NOMO-1 treated with dmso at 0.1 percent for 144 hours (cell line): ENCODE measurements around the gene GAS7.

Source experiments
- DNase-seq: peaks from one replicate; lab custom pipeline; 2025; ENCODE audit not compliant: unreplicated experiment; lab: John Stamatoyannopoulos, UW

GAS7 gene

GRCh38 chr17:9956474-9957131 is 241.8 kb downstream of the GAS7 start:
- DNase-seq: no peak

GRCh38 chr17:9953492-9953891 is 244.9 kb downstream of the GAS7 start:
- no peak for DNase-seq

DNA sequence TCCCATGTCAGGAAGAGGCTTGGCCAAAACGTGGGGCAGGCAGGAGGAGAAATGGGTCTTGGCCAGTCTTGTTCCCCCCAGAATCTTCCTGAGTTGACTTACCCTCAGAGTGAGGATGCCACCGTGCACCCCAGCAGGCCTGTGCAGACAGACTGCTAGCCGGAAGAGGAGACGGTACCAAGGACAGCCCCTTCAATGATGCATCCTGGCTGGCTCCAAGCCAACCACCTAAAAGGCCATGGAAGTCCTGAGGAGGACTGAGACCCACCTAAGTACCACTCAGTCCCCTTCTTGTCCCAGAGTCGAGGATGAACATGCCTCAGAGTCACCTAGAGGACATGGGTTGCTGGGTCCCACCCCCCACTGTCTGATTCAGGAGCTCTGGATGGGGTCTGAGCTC is 246.6 kb downstream of the GAS7 start:
- DNase-seq: no peak

DNA sequence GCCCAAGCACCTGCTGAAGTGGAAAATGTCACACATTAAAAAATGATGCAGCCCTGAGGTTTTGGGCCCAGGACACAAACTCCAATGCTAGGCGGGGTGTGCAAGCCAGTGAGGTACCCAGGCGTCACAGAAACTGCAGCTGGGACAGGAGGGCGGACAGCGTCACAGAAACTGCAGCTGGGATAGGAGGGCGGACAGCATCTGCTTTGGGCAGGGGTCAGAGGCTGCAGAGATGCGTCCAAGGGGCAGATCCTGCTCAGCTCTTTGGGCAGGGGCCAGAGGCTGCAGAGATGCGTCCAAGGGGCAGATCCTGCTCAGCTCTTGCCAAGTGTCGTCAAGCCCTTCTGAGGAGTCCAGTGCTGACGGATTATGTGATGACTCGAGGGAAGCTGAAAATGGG is 249.5 kb downstream of the GAS7 start:
- DNase-seq: no peak

GRCh38 chr17:9944704-9945103 is 253.7 kb downstream of the GAS7 start:
- no peak for DNase-seq

- no peak for DNase-seq
These were observed 255.1 kb downstream of the GAS7 start for GRCh38 chr17:9943343-9943742.

- DNase-seq: no peak
These were observed 255.5 kb downstream of the GAS7 start for GRCh38 chr17:9942885-9943284.

DNA sequence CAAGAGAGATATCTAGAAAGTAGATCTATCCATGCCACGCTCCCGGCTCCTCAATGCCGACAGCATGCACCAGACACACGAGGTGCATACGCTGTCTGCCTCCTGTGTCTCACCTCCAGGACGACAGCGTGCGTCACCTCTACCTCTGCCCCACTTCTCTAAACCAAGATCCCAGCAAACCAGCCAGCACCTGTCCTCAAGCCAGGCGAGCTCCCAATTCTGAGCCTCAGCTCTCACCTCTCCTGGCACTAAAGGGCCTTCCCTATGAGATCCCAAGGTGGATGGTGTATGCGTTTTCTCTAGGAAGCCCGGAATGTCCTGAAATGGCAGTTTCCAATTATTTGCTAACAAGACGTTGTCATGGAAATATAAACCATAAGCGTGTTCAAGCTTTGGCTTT is 257.1 kb downstream of the GAS7 start:
- no peak for DNase-seq

GRCh38 chr17:9940841-9941240 is 257.6 kb downstream of the GAS7 start:
- no peak for DNase-seq

DNA sequence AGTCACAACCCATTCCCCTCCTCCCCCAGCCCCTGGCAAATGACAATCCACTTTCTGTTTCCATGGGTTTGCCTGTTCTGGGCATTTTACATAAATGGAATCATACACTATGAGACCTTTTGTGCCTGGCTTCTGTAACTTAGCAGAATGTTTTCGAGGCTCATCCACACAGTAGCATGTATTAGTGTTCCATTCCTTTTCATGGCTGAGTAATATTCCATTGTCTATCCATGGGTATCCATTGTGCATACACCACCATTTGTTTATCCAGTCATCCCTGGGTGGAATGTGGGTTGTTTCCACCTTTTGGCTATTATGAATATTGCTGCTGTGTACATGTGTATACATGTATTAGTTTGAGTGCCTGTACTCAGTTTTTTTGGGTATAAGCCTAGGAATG is 259.6 kb downstream of the GAS7 start:
- DNase-seq: no peak

DNA sequence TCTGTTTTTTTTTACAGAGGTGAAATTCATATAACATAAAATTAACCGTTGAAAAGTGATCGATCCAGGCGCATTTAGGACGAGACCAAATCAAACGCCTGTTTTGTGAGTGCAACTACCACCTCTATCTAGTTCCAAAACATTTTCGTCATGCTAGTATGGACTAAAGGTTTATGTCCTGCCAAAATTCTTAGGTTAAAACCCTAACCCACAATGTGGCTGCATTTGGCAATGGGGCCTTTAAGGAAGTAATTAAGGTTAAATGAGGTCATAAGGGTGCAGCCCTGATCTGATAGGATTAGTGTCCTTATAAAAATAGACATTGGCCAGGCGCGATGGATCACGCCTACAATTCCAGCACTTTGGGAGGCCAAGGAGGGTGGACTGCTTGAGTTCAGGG is 260.5 kb downstream of the GAS7 start:
- DNase-seq: no peak

- DNase-seq: no peak
These were observed 261.1 kb downstream of the GAS7 start for GRCh38 chr17:9937241-9937761.

GRCh38 chr17:9936095-9936494 is 262.3 kb downstream of the GAS7 start:
- no peak for DNase-seq

DNA sequence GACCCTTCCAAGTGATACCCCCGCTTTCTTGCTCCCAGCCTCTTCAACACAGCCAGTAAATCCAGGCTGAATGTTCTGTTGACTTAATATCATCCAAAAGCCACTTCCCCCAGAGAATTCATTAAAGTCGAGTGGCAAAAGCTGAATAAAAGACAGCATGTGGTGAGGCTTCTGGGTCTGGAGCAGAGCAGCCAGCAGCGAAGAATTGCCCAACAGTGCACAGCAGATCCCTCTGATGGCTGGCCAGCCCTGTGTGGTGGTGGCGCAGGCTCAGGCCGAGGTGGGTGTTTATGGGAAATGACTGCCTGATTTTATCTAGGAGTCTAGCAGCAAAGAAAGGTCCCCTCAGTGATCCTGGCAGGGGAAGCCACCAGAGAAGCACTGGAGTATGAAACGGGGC is 263.0 kb downstream of the GAS7 start:
- DNase-seq: no peak

DNA sequence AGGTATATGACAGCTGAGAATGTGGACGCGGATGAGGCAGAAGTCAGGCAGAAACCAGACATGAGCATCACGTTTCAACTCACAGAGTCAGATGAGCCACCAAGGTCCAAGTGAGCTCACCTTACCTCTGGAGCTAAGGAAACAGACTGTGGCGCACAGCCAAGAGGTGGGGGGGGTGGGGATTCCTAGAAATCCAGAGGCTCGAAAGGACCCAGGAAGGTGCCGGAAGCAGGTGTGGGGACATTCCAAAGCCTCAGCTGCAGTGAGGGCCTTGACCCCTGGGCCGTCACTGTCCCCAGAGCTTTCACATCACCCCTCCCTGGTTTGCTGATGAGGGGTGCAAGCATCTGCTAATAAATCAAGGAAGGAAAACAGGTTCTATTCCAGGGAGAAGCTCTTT is 264.1 kb downstream of the GAS7 start:
- DNase-seq: no peak

GRCh38 chr17:9932491-9932890 is 265.9 kb downstream of the GAS7 start:
- DNase-seq: no peak

- DNase-seq: no peak
These were observed 267.2 kb downstream of the GAS7 start for GRCh38 chr17:9931144-9931741.

DNA sequence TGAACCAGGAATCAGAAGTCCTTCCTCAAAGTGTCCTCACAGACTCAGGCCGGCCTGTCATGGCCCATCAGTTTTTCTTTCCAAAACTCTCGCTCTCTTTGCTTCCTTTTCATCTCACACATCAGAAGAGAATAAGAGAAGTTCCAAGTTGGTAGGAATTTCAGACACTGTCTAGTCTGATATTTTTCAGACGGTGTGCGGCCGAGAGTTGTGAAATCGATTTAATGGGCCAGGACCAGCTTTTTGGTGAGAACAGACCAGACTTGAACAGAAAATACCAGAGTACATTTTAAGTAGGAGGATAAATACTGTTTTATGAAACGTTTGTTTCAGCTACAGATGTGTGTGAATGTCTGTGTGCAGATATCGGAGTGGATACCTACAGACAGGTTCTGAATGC is 268.5 kb downstream of the GAS7 start:
- DNase-seq: no peak

GRCh38 chr17:9928601-9929333 is 269.6 kb downstream of the GAS7 start:
- no peak for DNase-seq

DNA sequence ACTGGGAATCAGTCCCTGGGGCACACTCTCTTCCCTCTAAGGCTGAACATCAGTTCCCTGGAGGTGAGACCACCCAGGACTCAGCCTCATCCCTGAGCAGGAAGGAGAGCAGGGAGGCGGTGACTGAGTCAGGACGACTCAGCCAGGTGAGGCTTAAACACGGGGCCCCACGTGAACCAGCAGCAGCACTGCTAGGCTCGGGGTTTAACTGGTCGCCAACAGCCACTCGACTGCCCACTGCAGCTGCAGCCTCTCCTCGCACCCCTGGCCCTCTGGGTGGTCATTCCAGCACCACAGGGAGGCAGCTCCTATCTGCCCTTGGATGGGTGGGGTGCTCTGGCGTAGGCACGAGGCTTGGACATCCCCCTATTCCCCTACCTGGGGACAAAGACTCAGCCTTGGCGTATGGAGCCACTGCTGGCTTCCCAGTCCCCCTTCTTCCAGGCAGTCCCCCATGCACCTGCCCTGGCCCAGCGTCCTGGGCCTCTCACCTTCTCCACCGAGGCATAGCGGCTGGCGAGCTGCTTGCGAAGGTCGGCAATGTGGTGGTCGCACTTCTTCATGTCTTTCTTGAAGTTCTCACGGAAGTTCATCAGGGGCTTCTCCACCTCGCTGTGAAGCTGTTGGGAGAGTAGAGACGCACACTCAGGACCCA is 272.1 kb downstream of the GAS7 start:
- no peak for DNase-seq

- no peak for DNase-seq
These were observed 272.9 kb downstream of the GAS7 start for GRCh38 chr17:9925457-9925856.

- DNase-seq: peak; percentile 24
These were observed 273.6 kb downstream of the GAS7 start for GRCh38 chr17:9924735-9925191.
